ENCODE measurements around the gene GRK4.

Gene GRK4

GRCh38 chr4:3060946-3061345 lies 97.6 kb downstream of the GRK4 start:
- peaks cover 11% of the 10 kb centered on the region for H3K9me3 Mint-ChIP-seq
- H3K27ac Mint-ChIP-seq = no peak overlapping the region
- TF ChIP-seq CTCF (IDR thresholded peaks at IDR 0.05; ENCODE audit: unreplicated experiment in 3 of 3) = no peak
- H3K4me1 Mint-ChIP-seq = no peaks in the 10 kb centered on the region
- H3K27me3 Mint-ChIP-seq (ENCODE audit: low read depth) = peaks cover 7% of the 10 kb centered on the region
- no peak overlapping the region for H3K4me3 Mint-ChIP-seq
- H3K36me3 Mint-ChIP-seq (ENCODE audit: low read depth) = no peaks in the 10 kb centered on the region

GRCh38 chr4:3062471-3062870 lies 99.1 kb downstream of the GRK4 start:
- H3K4me1 Mint-ChIP-seq = no peaks in the 10 kb centered on the region
- H3K36me3 Mint-ChIP-seq (ENCODE audit: low read depth) = peaks cover 3% of the 10 kb centered on the region
- no peak overlapping the region for H3K27ac Mint-ChIP-seq
- TF ChIP-seq CTCF (IDR thresholded peaks at IDR 0.05; ENCODE audit: unreplicated experiment in 3 of 3) = no peak
- H3K4me3 Mint-ChIP-seq = no peak overlapping the region
- peaks cover 7% of the 10 kb centered on the region for H3K27me3 Mint-ChIP-seq (ENCODE audit: low read depth)
- peaks cover 10% of the 10 kb centered on the region for H3K9me3 Mint-ChIP-seq

- Mint-ChIP-seq H3K36me3 (ENCODE audit: low read depth) (peaks cover 3% of the 10 kb centered on the region), H3K4me1 (no peaks in the 10 kb centered on the region), H3K9me3 (peaks cover 10% of the 10 kb centered on the region), H3K4me3 (no peak overlapping the region), H3K27ac (no peak overlapping the region), H3K27me3 (ENCODE audit: low read depth) (peaks cover 7% of the 10 kb centered on the region)
- TF ChIP-seq CTCF (IDR thresholded peaks at IDR 0.05; ENCODE audit: unreplicated experiment in 3 of 3) = no peak
Measured at GRCh38 chr4:3065551-3065950, 102.2 kb downstream of the GRK4 start.

GRCh38 chr4:3066836-3067400 lies 103.5 kb downstream of the GRK4 start:
- H3K27me3 Mint-ChIP-seq (ENCODE audit: low read depth) = peaks cover 8% of the 10 kb centered on the region
- no peak overlapping the region for H3K4me3 Mint-ChIP-seq
- H3K27ac Mint-ChIP-seq = peak overlapping the region; percentile 30 to 88 (median 78)
- peaks cover 3% of the 10 kb centered on the region for H3K36me3 Mint-ChIP-seq (ENCODE audit: low read depth)
- H3K4me1 Mint-ChIP-seq = no peaks in the 10 kb centered on the region
- TF ChIP-seq CTCF (IDR thresholded peaks at IDR 0.05; ENCODE audit: unreplicated experiment in 3 of 3) = no peak
- peaks cover 10% of the 10 kb centered on the region for H3K9me3 Mint-ChIP-seq

- peaks cover 10% of the 10 kb centered on the region for H3K9me3 Mint-ChIP-seq
- no peak overlapping the region for H3K27ac Mint-ChIP-seq
- H3K27me3 Mint-ChIP-seq (ENCODE audit: low read depth) = peaks cover 12% of the 10 kb centered on the region
- H3K36me3 Mint-ChIP-seq (ENCODE audit: low read depth) = peaks cover 3% of the 10 kb centered on the region
- H3K4me1 Mint-ChIP-seq = no peaks in the 10 kb centered on the region
- H3K4me3 Mint-ChIP-seq = no peak overlapping the region
- TF ChIP-seq CTCF (IDR thresholded peaks at IDR 0.05; ENCODE audit: unreplicated experiment in 3 of 3) = no peak
Measured at GRCh38 chr4:3067473-3068001, 104.2 kb downstream of the GRK4 start.

GRCh38 chr4:3069661-3070199 lies 106.4 kb downstream of the GRK4 start:
- H3K27me3 Mint-ChIP-seq (ENCODE audit: low read depth) = peaks cover 6% of the 10 kb centered on the region
- peaks cover 3% of the 10 kb centered on the region for H3K36me3 Mint-ChIP-seq (ENCODE audit: low read depth)
- no peaks in the 10 kb centered on the region for H3K4me1 Mint-ChIP-seq
- H3K27ac Mint-ChIP-seq = no peak overlapping the region
- TF ChIP-seq CTCF (IDR thresholded peaks at IDR 0.05; ENCODE audit: unreplicated experiment in 3 of 3) = no peak
- peaks cover 10% of the 10 kb centered on the region for H3K9me3 Mint-ChIP-seq
- no peak overlapping the region for H3K4me3 Mint-ChIP-seq
